Progenitor cell of endocrine pancreas (in vitro differentiated cells): ENCODE results near the gene EBF4. TPM values are rescaled to one million over a fixed set of nuclear protein-coding genes. Genes with fewer than 3 reads are reported as not detected.
A peak's percentile ranks its signal among the peaks of the same experiment; 100 is the strongest.
"Not testable (repeated sequence)": the region's sequence is repeated elsewhere in the genome, so short reads cannot be mapped to it uniquely, and the experiment has no call there.

Experiments used
- DNase-seq: peaks from one replicate; pipeline ENCODE4 v3.0.0; 2021; ENCODE audit warnings: low spot score; ENCODE audit not compliant: unreplicated experiment
- H3K27ac Mint-ChIP-seq: 2 replicates; pipeline ENCODE4 v1.8.0; 2021; ENCODE audit warnings: mild to moderate bottlenecking, moderate library complexity, mixed read lengths
- H3K27me3 Mint-ChIP-seq: 2 replicates; pipeline ENCODE4 v1.8.0; 2021; ENCODE audit warnings: mixed read lengths
- H3K36me3 Mint-ChIP-seq: 2 replicates; pipeline ENCODE4 v1.8.0; 2022; ENCODE audit warnings: mixed read lengths; ENCODE audit not compliant: insufficient read depth
- H3K4me1 Mint-ChIP-seq: 2 replicates; pipeline ENCODE4 v1.8.0; 2021; ENCODE audit warnings: low read depth, mixed read lengths
- H3K4me3 Mint-ChIP-seq: 2 replicates; pipeline ENCODE4 v1.8.0; 2021; ENCODE audit warnings: low read depth, mild to moderate bottlenecking, moderate library complexity, mixed read lengths
- H3K9me3 Mint-ChIP-seq: 2 replicates; pipeline ENCODE4 v1.8.0; 2021; ENCODE audit warnings: low read depth, mixed read lengths
- CTCF ChIP-seq: fragments of 200-600 bp; sonication (generic); IDR thresholded peaks from one replicate; pipeline ENCODE4 v1.5.0; 2021; ENCODE audit warnings: antibody characterized with exemption, mild to moderate bottlenecking; ENCODE audit not compliant: unreplicated experiment
- total RNA-seq: library from RNA; stranded (reverse); gene quantifications from 2 replicates; pipeline ENCODE4 v1.2.1, GENCODE V29; 2021

The EBF4 gene
- total RNA-seq, 1 donor from 2014 or later: 63.8 TPM

- Mint-ChIP-seq H3K27ac (peak within 1 kb of the TSS; percentile 96), H3K9me3 (no peaks in the 10 kb centered on the region), H3K4me1 (peaks cover 7% of the 10 kb centered on the region), H3K4me3 (peak within 1 kb of the TSS; percentile 80), H3K27me3 (peaks cover 23% of the 10 kb centered on the region), H3K36me3 (peaks cover 9% of the 10 kb centered on the region)
- TF ChIP-seq CTCF: no peak
- DNase-seq: peak; percentile 71
Observed at GRCh38 chr20:2663887-2664719, 28.5 kb upstream of the EBF4 start, which contains the start of gene IDH3B. Gene IDH3B, minus strand, starts transcription at chr20:2664216. Its CDS starts 28 bp downstream, at chr20:2664188.

- Mint-ChIP-seq H3K36me3 (no peaks in the 10 kb centered on the region), H3K27ac (no peak overlapping the region), H3K4me3 (no peak overlapping the region), H3K4me1 (no peaks in the 10 kb centered on the region), H3K9me3 (no peaks in the 10 kb centered on the region), H3K27me3 (peaks cover 47% of the 10 kb centered on the region)
- TF ChIP-seq CTCF: peak; percentile 22
- no peak for DNase-seq
Observed at GRCh38 chr20:2671977-2672376, 20.6 kb upstream of the EBF4 start.

- TF ChIP-seq CTCF: no peak
- no peak overlapping the region for H3K27ac Mint-ChIP-seq
Observed at GRCh38 chr20:2672446-2672845, 20.1 kb upstream of the EBF4 start.

GRCh38 chr20:2673453-2673852 lies 19.1 kb upstream of the EBF4 start:
- Mint-ChIP-seq H3K27me3 (peaks cover 43% of the 10 kb centered on the region), H3K36me3 (no peaks in the 10 kb centered on the region), H3K4me1 (no peaks in the 10 kb centered on the region), H3K4me3 (no peak overlapping the region), H3K27ac (no peak overlapping the region), H3K9me3 (no peaks in the 10 kb centered on the region)
- DNase-seq: no peak
- TF ChIP-seq CTCF: no peak

More at GRCh38 chr20:2672446-2672845, 20.1 kb upstream of the EBF4 start:
- H3K27me3 Mint-ChIP-seq: peaks cover 47% of the 10 kb centered on the region
- no peaks in the 10 kb centered on the region for H3K36me3 Mint-ChIP-seq
- H3K4me3 Mint-ChIP-seq: no peak overlapping the region
- no peak for DNase-seq
- H3K4me1 Mint-ChIP-seq: no peaks in the 10 kb centered on the region
- H3K9me3 Mint-ChIP-seq: no peaks in the 10 kb centered on the region

- TF ChIP-seq CTCF: no peak
- no peak for DNase-seq
- H3K4me3 Mint-ChIP-seq: no peak overlapping the region
Observed at GRCh38 chr20:2680046-2680445, 12.5 kb upstream of the EBF4 start.

GRCh38 chr20:2682040-2682439 lies 10.5 kb upstream of the EBF4 start:
- H3K9me3 Mint-ChIP-seq, H3K4me3 Mint-ChIP-seq, DNase-seq, H3K36me3 Mint-ChIP-seq, H3K4me1 Mint-ChIP-seq, H3K27ac Mint-ChIP-seq: not testable (repeated sequence)
- peaks cover 62% of the 10 kb centered on the region for H3K27me3 Mint-ChIP-seq

More at GRCh38 chr20:2680046-2680445, 12.5 kb upstream of the EBF4 start:
- Mint-ChIP-seq H3K9me3 (no peaks in the 10 kb centered on the region), H3K4me1 (no peaks in the 10 kb centered on the region), H3K27ac (no peak overlapping the region), H3K27me3 (peaks cover 47% of the 10 kb centered on the region), H3K36me3 (no peaks in the 10 kb centered on the region)

GRCh38 chr20:2684817-2685216 lies 7.8 kb upstream of the EBF4 start:
- peaks cover 74% of the 10 kb centered on the region for H3K27me3 Mint-ChIP-seq
- H3K9me3 Mint-ChIP-seq, H3K4me3 Mint-ChIP-seq, H3K36me3 Mint-ChIP-seq, H3K27ac Mint-ChIP-seq, H3K4me1 Mint-ChIP-seq, DNase-seq: not testable (repeated sequence)
